OCI-LY3 (cell line): ENCODE measurements around the gene TECPR2.

Experiments used
- H2AFZ ChIP-seq: fragments of 200-600, 300-600 bp; shearing (Covaris generic); 2 replicates; pipeline ENCODE4 v1.6.0; 2014; ENCODE audit warnings: antibody characterized with exemption, low read depth, low read length
- H3K27ac ChIP-seq: fragments of 200-600, 300-600 bp; sonication (generic); 2 replicates; pipeline ENCODE4 v1.5.1; 2014; ENCODE audit warnings: mild to moderate bottlenecking, low read length, moderate library complexity, mixed read lengths
- H3K27me3 ChIP-seq: fragments of 200-600, 300-600 bp; sonication (generic); 2 replicates; pipeline ENCODE4 v1.6.1; 2014; ENCODE audit warnings: low read depth, low read length, mixed read lengths
- H3K36me3 ChIP-seq: fragments of 200-600, 300-600 bp; sonication (generic); replicated peaks from 2 replicates; pipeline ENCODE3; 2014; ENCODE audit warnings: low read depth, low read length, mixed read lengths
- H3K4me1 ChIP-seq: fragments of 300-600, 200-600 bp; sonication (generic); 2 replicates; pipeline ENCODE4 v1.6.1; 2014; ENCODE audit warnings: low read length, mixed read lengths
- H3K4me2 ChIP-seq: fragments of 200-600, 300-600 bp; sonication (generic); 2 replicates; pipeline ENCODE4 v1.6.1; 2014; ENCODE audit warnings: low read length, mixed read lengths
- H3K4me3 ChIP-seq: fragments of 300-600, 200-600 bp; sonication (generic); 2 replicates; pipeline ENCODE4 v1.5.1; 2014; ENCODE audit warnings: antibody characterized with exemption, mild to moderate bottlenecking, low read length, moderate library complexity
- H3K79me2 ChIP-seq: fragments of 300-600, 200-600 bp; shearing (Covaris generic); 2 replicates; pipeline ENCODE4 v1.6.1; 2014; ENCODE audit warnings: mild to moderate bottlenecking, low read length, mixed read lengths
- H3K9ac ChIP-seq: fragments of 300-600, 200-600 bp; shearing (Covaris generic); 2 replicates; pipeline ENCODE4 v1.6.0; 2014; ENCODE audit warnings: mild to moderate bottlenecking, low read length, moderate library complexity
- H3K9me3 ChIP-seq: fragments of 200-600, 300-600 bp; shearing (Covaris generic); 2 replicates; pipeline ENCODE4 v1.6.1; 2014; ENCODE audit warnings: low read length, mixed read lengths; ENCODE audit not compliant: insufficient read depth
- H4K20me1 ChIP-seq: fragments of 200-600, 300-600 bp; sonication (generic); 2 replicates; pipeline ENCODE4 v1.6.1; 2016; ENCODE audit warnings: low read length, mixed read lengths; ENCODE audit not compliant: insufficient read depth
- EZH2phosphoT487 ChIP-seq: fragments of 200-600 bp; shearing (Covaris generic); IDR thresholded peaks from 2 replicates; pipeline ENCODE4 v1.6.1; 2018; ENCODE audit warnings: antibody characterized with exemption, mixed run types, low read depth
- TF ChIP-seq, protein P1 (sequence below): fragments of 200-600, 300-600 bp; sonication (generic); IDR thresholded peaks from 2 replicates; pipeline ENCODE4 v1.5.1; 2014; ENCODE audit warnings: antibody characterized with exemption, low read length, low read depth

The TECPR2 gene

GRCh38 chr14:102396521-102396920, 33.8 kb downstream of the TECPR2 start:
- H2AFZ ChIP-seq, result no peak overlapping the region
- no peak overlapping the region for H3K4me2 ChIP-seq
- no peaks in the 10 kb centered on the region for H3K9me3 ChIP-seq
- H3K4me3 ChIP-seq, result no peak overlapping the region
- H3K79me2 ChIP-seq, result no peaks in the 10 kb centered on the region
- H3K9ac ChIP-seq, result no peak overlapping the region
- H3K27ac ChIP-seq, result no peak overlapping the region
- no peaks in the 10 kb centered on the region for H3K27me3 ChIP-seq
- H4K20me1 ChIP-seq, result no peaks in the 10 kb centered on the region
- no peaks in the 10 kb centered on the region for H3K4me1 ChIP-seq
- TF ChIP-seq, protein P1, sequence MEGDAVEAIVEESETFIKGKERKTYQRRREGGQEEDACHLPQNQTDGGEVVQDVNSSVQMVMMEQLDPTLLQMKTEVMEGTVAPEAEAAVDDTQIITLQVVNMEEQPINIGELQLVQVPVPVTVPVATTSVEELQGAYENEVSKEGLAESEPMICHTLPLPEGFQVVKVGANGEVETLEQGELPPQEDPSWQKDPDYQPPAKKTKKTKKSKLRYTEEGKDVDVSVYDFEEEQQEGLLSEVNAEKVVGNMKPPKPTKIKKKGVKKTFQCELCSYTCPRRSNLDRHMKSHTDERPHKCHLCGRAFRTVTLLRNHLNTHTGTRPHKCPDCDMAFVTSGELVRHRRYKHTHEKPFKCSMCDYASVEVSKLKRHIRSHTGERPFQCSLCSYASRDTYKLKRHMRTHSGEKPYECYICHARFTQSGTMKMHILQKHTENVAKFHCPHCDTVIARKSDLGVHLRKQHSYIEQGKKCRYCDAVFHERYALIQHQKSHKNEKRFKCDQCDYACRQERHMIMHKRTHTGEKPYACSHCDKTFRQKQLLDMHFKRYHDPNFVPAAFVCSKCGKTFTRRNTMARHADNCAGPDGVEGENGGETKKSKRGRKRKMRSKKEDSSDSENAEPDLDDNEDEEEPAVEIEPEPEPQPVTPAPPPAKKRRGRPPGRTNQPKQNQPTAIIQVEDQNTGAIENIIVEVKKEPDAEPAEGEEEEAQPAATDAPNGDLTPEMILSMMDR, result no peak
- no peak for TF ChIP-seq EZH2phosphoT487
- H3K36me3 ChIP-seq, result peaks cover 15% of the 10 kb centered on the region

- Histone ChIP-seq H2AFZ (no peak overlapping the region), H3K4me2 (no peak overlapping the region), H3K27me3 (no peaks in the 10 kb centered on the region), H4K20me1 (no peaks in the 10 kb centered on the region), H3K79me2 (no peaks in the 10 kb centered on the region), H3K9me3 (peaks cover 9% of the 10 kb centered on the region; the same call in 1 of the 2 replicates), H3K27ac (no peak overlapping the region), H3K4me3 (no peak overlapping the region), H3K4me1 (no peaks in the 10 kb centered on the region), H3K9ac (no peak overlapping the region), H3K36me3 (peaks cover 16% of the 10 kb centered on the region)
- no peak for TF ChIP-seq EZH2phosphoT487
- TF ChIP-seq, protein P1, result no peak
Measured at GRCh38 chr14:102403028-102403427, 40.3 kb downstream of the TECPR2 start.

DNA sequence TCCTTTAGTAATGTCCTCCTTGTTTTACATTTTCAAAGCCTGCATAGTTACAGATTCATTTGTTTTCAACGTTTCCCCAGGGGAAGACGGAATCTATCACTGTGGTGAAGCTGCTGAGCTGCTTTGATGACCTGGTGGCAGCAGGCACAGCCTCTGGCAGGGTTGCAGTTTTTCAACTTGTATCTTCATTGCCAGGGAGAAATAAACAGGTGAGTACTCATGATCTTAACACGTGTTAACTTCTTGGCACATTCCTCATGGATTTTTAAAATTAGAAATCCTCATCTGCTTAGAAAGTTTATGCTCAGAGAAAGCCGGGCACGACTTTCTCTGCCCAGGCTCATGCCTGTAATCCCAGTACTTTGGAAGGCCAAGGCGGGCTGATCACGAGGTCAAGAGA, 44.5 kb downstream of the TECPR2 start:
- H3K36me3 ChIP-seq, result peaks cover 6% of the 10 kb centered on the region
- no peaks in the 10 kb centered on the region for H4K20me1 ChIP-seq
- H2AFZ ChIP-seq, result no peak overlapping the region
- no peak for TF ChIP-seq EZH2phosphoT487
- TF ChIP-seq, protein P1, result no peak
- peaks cover 9% of the 10 kb centered on the region; the same call in 1 of the 2 replicates for H3K9me3 ChIP-seq
- H3K79me2 ChIP-seq, result no peaks in the 10 kb centered on the region
- H3K4me1 ChIP-seq, result no peaks in the 10 kb centered on the region
- no peak overlapping the region for H3K27ac ChIP-seq
- no peaks in the 10 kb centered on the region for H3K27me3 ChIP-seq
- H3K4me3 ChIP-seq, result no peak overlapping the region
- no peak overlapping the region for H3K9ac ChIP-seq
- H3K4me2 ChIP-seq, result no peak overlapping the region

GRCh38 chr14:102408724-102409123, 46.0 kb downstream of the TECPR2 start:
- Histone ChIP-seq H3K4me2 (no peak overlapping the region), H3K27ac (no peak overlapping the region), H3K4me1 (no peaks in the 10 kb centered on the region), H4K20me1 (no peaks in the 10 kb centered on the region), H3K9ac (no peak overlapping the region), H3K9me3 (no peaks in the 10 kb centered on the region), H3K79me2 (no peaks in the 10 kb centered on the region), H3K27me3 (no peaks in the 10 kb centered on the region), H2AFZ (no peak overlapping the region), H3K4me3 (no peak overlapping the region), H3K36me3 (no peaks in the 10 kb centered on the region)
- TF ChIP-seq EZH2phosphoT487, result no peak

DNA sequence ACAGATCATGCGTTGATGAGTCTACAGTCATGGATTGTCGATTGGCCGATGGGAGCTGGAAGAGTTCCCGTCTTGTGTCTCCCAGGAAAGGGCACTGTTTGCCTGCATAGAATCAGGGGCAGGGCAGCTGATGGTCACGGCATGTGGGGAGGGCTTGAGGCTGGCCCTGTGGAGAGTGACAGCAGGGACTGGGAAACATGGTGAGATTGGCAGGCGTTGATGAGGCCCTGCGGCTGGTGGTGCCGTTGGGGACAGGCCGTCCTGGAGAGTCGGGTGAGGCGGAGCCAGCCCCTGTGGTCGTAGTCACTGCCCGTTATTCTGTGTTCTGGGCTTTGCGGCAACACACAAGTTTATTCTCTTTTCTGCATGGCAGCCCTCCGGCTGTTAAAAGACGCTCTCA, 52.9 kb downstream of the TECPR2 start:
- H3K9me3 ChIP-seq, result no peaks in the 10 kb centered on the region
- H4K20me1 ChIP-seq, result no peaks in the 10 kb centered on the region
- H3K4me1 ChIP-seq, result no peaks in the 10 kb centered on the region
- no peak overlapping the region for H3K4me3 ChIP-seq
- H3K27ac ChIP-seq, result no peak overlapping the region
- no peaks in the 10 kb centered on the region for H3K27me3 ChIP-seq
- TF ChIP-seq EZH2phosphoT487, result no peak
- TF ChIP-seq, protein P1, result no peak
- no peaks in the 10 kb centered on the region for H3K79me2 ChIP-seq
- no peaks in the 10 kb centered on the region for H3K36me3 ChIP-seq
- H3K9ac ChIP-seq, result no peak overlapping the region
- H3K4me2 ChIP-seq, result no peak overlapping the region
- no peak overlapping the region for H2AFZ ChIP-seq
